GM12872 (cell line): Measurements from ENCODE around the gene STRIP1.

Source experiments
- TF ChIP-seq, protein P1 (sequence below): IDR thresholded peaks from 3 replicates; pipeline ENCODE4 v1.5.1; 2011; ENCODE audit warnings: low read depth, mild to moderate bottlenecking, low read length, moderate library complexity; ENCODE audit not compliant: insufficient read depth

The STRIP1 gene

DNA sequence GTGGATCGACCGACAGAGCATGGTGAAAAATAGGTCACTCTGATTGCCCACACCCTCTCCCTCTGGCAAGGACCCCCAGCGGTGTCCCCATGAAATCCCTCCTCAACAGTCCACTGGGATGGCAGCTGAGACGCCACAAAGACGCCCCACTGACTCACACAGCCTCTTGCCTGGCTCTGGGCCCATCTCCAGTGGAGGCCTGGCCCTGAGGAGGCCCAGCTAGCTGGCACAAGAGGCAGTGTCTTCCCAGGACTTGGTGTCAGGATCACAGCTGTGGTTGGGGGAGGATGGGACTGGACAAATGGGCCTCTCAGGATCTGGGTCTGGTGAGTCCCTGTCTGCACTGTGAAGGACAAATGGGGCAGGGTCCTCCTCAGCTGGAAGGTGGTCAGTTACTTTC is 31.4 kb downstream of the STRIP1 start:
- TF ChIP-seq, protein P1, sequence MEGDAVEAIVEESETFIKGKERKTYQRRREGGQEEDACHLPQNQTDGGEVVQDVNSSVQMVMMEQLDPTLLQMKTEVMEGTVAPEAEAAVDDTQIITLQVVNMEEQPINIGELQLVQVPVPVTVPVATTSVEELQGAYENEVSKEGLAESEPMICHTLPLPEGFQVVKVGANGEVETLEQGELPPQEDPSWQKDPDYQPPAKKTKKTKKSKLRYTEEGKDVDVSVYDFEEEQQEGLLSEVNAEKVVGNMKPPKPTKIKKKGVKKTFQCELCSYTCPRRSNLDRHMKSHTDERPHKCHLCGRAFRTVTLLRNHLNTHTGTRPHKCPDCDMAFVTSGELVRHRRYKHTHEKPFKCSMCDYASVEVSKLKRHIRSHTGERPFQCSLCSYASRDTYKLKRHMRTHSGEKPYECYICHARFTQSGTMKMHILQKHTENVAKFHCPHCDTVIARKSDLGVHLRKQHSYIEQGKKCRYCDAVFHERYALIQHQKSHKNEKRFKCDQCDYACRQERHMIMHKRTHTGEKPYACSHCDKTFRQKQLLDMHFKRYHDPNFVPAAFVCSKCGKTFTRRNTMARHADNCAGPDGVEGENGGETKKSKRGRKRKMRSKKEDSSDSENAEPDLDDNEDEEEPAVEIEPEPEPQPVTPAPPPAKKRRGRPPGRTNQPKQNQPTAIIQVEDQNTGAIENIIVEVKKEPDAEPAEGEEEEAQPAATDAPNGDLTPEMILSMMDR, result no peak

DNA sequence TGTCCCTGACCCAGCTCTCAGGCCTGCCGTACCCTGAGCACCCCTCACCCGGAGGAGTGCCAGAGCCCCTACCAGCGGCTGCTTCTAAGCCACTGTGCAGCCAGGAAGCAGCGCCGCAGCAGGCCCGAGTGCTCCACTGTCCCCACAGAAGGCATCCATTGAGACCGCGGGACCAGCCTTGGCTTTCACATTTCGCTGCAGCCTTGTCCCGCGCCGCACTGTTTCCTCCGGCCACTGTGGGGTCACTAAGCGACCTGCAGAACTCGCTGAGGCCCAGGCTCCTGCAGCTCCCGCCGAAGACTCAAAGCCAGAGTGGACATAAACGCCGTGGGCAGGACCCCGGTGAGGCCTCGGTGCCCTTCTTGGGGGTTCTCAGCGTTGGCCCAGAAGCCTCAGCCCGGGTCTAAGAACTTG is 33.1 kb downstream of the STRIP1 start:
- TF ChIP-seq, protein P1, result no peak

DNA sequence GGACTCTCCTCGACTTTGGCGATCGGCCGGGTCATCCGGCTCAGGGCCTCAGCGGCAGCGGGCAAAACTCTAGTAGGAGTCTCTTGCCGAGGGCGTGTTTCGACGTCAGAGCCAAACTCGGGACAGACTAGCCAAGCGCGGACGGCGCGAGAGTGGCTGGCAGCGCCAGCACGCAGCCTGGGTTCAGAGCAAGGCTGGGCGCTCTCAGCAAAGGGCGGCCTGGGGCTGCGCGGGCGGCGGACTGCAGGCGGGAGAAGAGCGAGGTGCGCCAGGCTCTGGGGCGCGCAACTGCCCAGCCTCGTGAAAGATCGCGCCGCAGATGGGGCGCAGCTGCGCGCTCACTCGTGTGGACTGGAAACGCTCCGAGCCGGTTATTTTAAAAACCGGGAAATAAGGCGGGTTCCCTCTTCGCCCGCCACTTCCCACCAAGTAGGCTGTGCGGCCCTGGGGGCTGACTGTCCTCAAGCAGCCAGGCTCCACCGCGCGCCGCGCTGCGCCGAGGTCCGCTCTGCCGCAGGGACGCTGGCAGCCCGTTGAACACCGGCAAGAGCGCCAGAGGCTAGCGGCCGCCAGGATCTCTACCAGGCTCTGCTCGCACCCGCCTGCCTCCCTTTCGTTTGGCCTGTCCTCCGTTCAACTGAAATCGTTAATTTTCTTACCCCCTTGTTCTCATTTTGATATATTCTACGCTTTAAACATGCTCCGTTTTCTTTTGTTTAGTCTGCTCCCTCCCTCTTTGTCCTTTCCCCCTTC is 33.6 kb downstream of the STRIP1 start:
- TF ChIP-seq, protein P1, result no peak

DNA sequence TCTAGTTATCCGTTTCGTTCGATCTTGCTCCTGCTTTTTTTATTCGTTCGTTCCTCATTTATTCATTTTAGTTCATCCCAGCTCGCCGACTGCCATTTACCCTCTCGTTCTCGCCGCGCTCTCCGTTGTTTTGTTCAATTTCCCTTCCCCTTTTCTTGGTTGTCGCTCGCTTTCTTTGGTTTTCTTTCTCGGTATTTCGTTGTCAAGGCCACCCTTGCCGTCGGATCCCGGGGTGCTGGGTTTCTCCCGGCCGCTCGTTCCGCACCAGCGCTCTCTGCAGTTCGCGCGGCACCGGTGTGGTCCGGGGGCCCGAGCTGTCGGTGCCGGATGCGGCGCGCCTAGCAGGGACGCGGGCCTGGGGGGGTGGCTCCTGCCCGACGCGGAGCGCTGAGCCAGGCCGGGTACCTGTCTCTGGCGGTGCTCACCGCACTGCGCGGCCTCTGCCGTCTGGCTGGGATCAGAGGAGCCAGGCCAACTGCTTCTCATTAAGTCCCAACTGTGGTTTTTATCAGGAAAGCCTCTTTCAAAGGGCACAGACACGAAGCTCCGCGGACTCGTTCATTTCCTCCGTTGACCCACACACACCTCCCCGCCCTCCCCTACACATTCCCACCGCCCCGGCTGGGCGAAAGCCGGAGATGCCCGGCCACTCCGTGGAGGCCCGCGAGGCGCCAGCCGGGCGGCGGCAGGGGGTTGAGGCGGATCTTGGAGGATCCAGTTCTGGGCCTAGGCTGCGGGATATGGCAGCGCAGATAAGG is 34.4 kb downstream of the STRIP1 start:
- TF ChIP-seq, protein P1, result no peak

DNA sequence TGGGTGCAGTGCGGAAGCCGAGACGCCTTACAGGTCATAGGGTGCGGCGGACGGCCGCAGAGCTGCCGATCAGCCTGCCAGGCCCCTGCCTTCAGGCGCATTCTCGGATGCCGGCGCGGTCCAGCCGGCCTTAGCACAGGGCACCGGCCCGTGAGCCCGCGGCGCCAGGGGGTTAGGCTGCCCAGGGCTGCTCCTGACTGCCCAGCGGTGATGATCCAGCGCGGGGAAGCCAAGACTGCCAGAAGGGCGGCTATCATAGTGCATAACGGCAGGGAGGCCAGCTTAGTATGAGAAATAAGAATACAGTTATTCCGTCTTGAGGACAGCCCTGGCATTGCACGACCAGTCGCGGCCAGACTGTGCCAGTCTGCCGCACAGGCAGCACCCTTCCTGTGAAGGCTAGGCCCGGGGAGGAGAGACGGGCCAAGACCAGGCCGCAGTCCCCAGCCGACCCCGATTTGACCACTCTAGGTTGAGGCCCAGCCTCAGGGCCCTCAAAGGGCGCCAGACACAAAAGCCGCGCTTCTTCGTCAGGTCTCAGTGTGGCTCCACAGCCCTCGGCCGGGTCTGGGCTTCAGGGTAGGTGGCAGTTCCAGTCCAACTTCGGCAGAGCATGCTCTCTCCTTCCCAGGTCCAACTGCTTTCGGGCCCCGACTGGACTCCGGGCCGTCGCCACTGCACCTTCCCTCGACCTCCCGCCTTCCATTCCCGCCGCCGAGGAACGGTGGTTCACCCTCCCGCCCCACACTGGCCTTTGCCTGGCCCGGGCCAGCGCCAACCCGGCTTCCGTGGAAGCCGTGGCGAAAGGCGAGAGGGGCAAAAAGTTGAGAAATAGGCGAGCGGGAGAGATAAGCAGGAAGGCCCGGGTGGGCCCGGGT is 35.2 kb downstream of the STRIP1 start:
- TF ChIP-seq, protein P1, result no peak

DNA sequence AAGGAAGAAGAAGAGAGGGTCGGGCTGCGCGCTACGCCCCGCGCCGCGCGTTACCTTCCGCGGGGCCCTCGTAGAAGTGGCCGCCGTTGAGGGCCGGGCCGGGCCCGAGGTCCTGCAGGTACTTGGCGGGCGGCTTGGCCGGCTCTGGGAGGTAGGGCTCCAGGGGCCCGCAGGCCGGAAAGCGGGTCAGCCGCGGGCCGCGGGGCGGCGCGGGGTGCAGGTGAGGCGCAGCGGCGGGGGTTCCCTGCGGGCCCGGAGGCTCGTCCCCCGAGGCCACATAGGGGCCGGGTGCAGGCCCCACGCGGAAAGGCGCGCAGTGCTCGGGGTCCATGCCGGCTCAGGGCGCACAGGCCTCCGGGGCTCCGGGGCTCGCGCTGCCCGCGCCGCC is 35.9 kb downstream of the STRIP1 start:
- TF ChIP-seq, protein P1, result no peak
